CD8-positive, alpha-beta memory T cell (primary cell): ENCODE measurements around the gene SLC35G1. TPM values are rescaled to one million over a fixed set of nuclear protein-coding genes. Genes with fewer than 3 reads are reported as not detected.
A peak's percentile ranks its signal among the peaks of the same experiment; 100 is the strongest.

ENCODE experiments used
- CTCF ChIA-PET: fragments of 350-600 bp; sonication (Branson Sonifier 250); formaldehyde crosslinking; loops from one replicate; lab custom pipeline; 2021; ENCODE audit warnings: antibody characterized with exemption; lab: Charles Lee
- POLR2A ChIA-PET: fragments of 350-600 bp; sonication (Branson Sonifier 250); formaldehyde crosslinking; loops from one replicate; lab custom pipeline; 2021; ENCODE audit warnings: antibody characterized with exemption; lab: Charles Lee
- DNase-seq, 5 donors: peaks; one replicate each; pipeline versions ENCODE4 v3.0.0 to v3.0.0-alpha.2; 2020 to 2022; ENCODE audit warnings: mixed read lengths in 1 of 5
- H3K27ac ChIP-seq: one replicate; pipeline ENCODE4 v1.7.0; 2013; ENCODE audit warnings: low read depth, mild to moderate bottlenecking, low read length, moderate library complexity
- H3K27me3 ChIP-seq: 2 replicates; pipeline ENCODE4 v1.7.0; 2013; ENCODE audit warnings: low read length, mild to moderate bottlenecking; ENCODE audit not compliant: insufficient read depth, poor library complexity, severe bottlenecking
- H3K36me3 ChIP-seq: 2 replicates; pipeline ENCODE4 v1.7.0; 2013; ENCODE audit warnings: mild to moderate bottlenecking, low read length, moderate library complexity; ENCODE audit not compliant: insufficient read depth
- H3K4me1 ChIP-seq: 2 replicates; pipeline ENCODE4 v1.7.0; 2013; ENCODE audit warnings: mild to moderate bottlenecking, low read length, moderate library complexity; ENCODE audit not compliant: insufficient read depth
- H3K4me3 ChIP-seq: 2 replicates; pipeline ENCODE4 v1.7.0; 2013; ENCODE audit warnings: mild to moderate bottlenecking, low read length
- H3K9me3 ChIP-seq: 2 replicates; pipeline ENCODE4 v1.7.0; 2013; ENCODE audit warnings: mild to moderate bottlenecking, low read length
- H3K27ac Mint-ChIP-seq, 8 donors: one replicate each; pipeline ENCODE4 v1.8.0; 2020 to 2021; ENCODE audit warnings: mixed read lengths in 8 of 8, mild to moderate bottlenecking in 6 of 8, inconsistent platforms in 3 of 8, moderate library complexity in 3 of 8
- H3K27me3 Mint-ChIP-seq, 2 donors: one replicate each; pipeline ENCODE4 v1.8.0; 2020 to 2021; ENCODE audit warnings: mixed read lengths in 2 of 2, mild to moderate bottlenecking in 1 of 2, moderate library complexity in 1 of 2
- H3K36me3 Mint-ChIP-seq, 3 donors: one replicate each; pipeline ENCODE4 v1.8.0; 2020 to 2021; ENCODE audit warnings: mixed read lengths in 3 of 3, inconsistent platforms in 1 of 3, mild to moderate bottlenecking in 1 of 3
- H3K4me1 Mint-ChIP-seq, 3 donors: one replicate each; pipeline ENCODE4 v1.8.0; 2020 to 2021; ENCODE audit warnings: mixed read lengths in 3 of 3, inconsistent platforms in 1 of 3, mild to moderate bottlenecking in 1 of 3
- H3K4me3 Mint-ChIP-seq, 7 donors: one replicate each; pipeline ENCODE4 v1.8.0; 2020 to 2021; ENCODE audit warnings: mixed read lengths in 7 of 7, mild to moderate bottlenecking in 6 of 7, moderate library complexity in 4 of 7, inconsistent platforms in 2 of 7
- H3K9me3 Mint-ChIP-seq, 5 donors: one replicate each; pipeline ENCODE4 v1.8.0; 2020 to 2022; ENCODE audit warnings: mixed read lengths in 5 of 5, mild to moderate bottlenecking in 3 of 5, moderate library complexity in 2 of 5, inconsistent platforms in 1 of 5
- polyA plus RNA-seq: library from polyadenylated mRNA; unstranded; fragments of 300-500 nt; fragmentation: Illumina TruSeq; gene quantifications from one replicate; pipeline ENCODE4 v1.2.3, GENCODE V29; 2021
- total RNA-seq, 2 experiments: library from RNA; stranded (reverse); gene quantifications; one replicate each; pipeline ENCODE4 v1.2.3, GENCODE V29; 2021

SLC35G1 gene
- total and polyA plus RNA-seq, 3 experiments from 2014 or later = 2.4 to 4.7 (median 4.6) TPM

GRCh38 chr10:93916257-93917063 is 22.7 kb downstream of the SLC35G1 start:
- Mint-ChIP-seq H3K36me3 (peaks cover 0 to 7% (median 4%) of the 10 kb centered on the region in 3 donors), H3K27ac (no peak overlapping the region), H3K4me1 (no peaks in the 10 kb centered on the region), H3K9me3 (no peaks in the 10 kb centered on the region), H3K4me3 (no peak overlapping the region), H3K27me3 (no peaks in the 10 kb centered on the region)
- Histone ChIP-seq H3K27me3 (no peaks in the 10 kb centered on the region), H3K36me3 (no peaks in the 10 kb centered on the region), H3K27ac (no peak overlapping the region), H3K4me1 (no peaks in the 10 kb centered on the region), H3K4me3 (no peak overlapping the region), H3K9me3 (no peaks in the 10 kb centered on the region)
- DNase-seq = no peak
- ChIA-PET CTCF (interaction anchor here (0.7 kb wide), 1 partner anchor 12 kb away, joined by 3 read pairs; no protein-coding TSS in a partner anchor), POLR2A (no interaction called here)

GRCh38 chr10:93917064-93917391 is 23.2 kb downstream of the SLC35G1 start:
- Histone ChIP-seq H3K27ac (no peak overlapping the region), H3K36me3 (no peaks in the 10 kb centered on the region), H3K4me1 (no peaks in the 10 kb centered on the region), H3K27me3 (no peaks in the 10 kb centered on the region), H3K4me3 (no peak overlapping the region), H3K9me3 (no peaks in the 10 kb centered on the region)
- Mint-ChIP-seq H3K4me3 (no peak overlapping the region), H3K27me3 (no peaks in the 10 kb centered on the region), H3K36me3 (peaks cover 0 to 7% (median 2%) of the 10 kb centered on the region in 3 donors), H3K4me1 (no peaks in the 10 kb centered on the region), H3K27ac (no peak overlapping the region), H3K9me3 (no peaks in the 10 kb centered on the region)
- ChIA-PET POLR2A (no interaction called here), CTCF (interaction anchor here (0.7 kb wide), 1 partner anchor 13 kb away, joined by 3 read pairs; no protein-coding TSS in a partner anchor)
- DNase-seq = no peak

GRCh38 chr10:93917821-93918220 is 24.0 kb downstream of the SLC35G1 start:
- H3K9me3 ChIP-seq = no peaks in the 10 kb centered on the region
- CTCF ChIA-PET = no interaction called here
- no peaks in the 10 kb centered on the region for H3K9me3 Mint-ChIP-seq

GRCh38 chr10:93921338-93921737 is 27.6 kb downstream of the SLC35G1 start:
- no peaks in the 10 kb centered on the region for H3K27me3 Mint-ChIP-seq
- POLR2A ChIA-PET = no interaction called here
- H3K4me3 Mint-ChIP-seq = no peak overlapping the region
- peaks cover 0 to under 1% (median 0%) of the 10 kb centered on the region in 5 donors for H3K9me3 Mint-ChIP-seq
- Histone ChIP-seq H3K27ac (no peak overlapping the region), H3K27me3 (no peaks in the 10 kb centered on the region), H3K4me3 (no peak overlapping the region), H3K36me3 (no peaks in the 10 kb centered on the region), H3K9me3 (no peaks in the 10 kb centered on the region), H3K4me1 (no peaks in the 10 kb centered on the region)
- H3K36me3 Mint-ChIP-seq = peaks cover 2 to 5% (median 4%) of the 10 kb centered on the region in 3 donors
- CTCF ChIA-PET = interaction anchor here (1.1 to 1.5 kb wide), 3 partner anchors 27 to 367 kb away, joined by 3 to 4 read pairs (median 4); partner anchors contain the start of gene SLC35G1
- peak in 2 of 5 donors; percentile 3 for DNase-seq
- no peak overlapping the region for H3K27ac Mint-ChIP-seq
- H3K4me1 Mint-ChIP-seq = no peaks in the 10 kb centered on the region

More at GRCh38 chr10:93917821-93918220, 24.0 kb downstream of the SLC35G1 start:
- H3K27me3 Mint-ChIP-seq = no peaks in the 10 kb centered on the region
- Histone ChIP-seq H3K4me1 (no peaks in the 10 kb centered on the region), H3K27me3 (no peaks in the 10 kb centered on the region), H3K4me3 (no peak overlapping the region), H3K27ac (no peak overlapping the region), H3K36me3 (no peaks in the 10 kb centered on the region)
- no peaks in the 10 kb centered on the region for H3K4me1 Mint-ChIP-seq
- H3K4me3 Mint-ChIP-seq = no peak overlapping the region
- POLR2A ChIA-PET = no interaction called here
- DNase-seq = no peak
- H3K36me3 Mint-ChIP-seq = peaks cover 0 to 5% (median 2%) of the 10 kb centered on the region in 3 donors
- no peak overlapping the region for H3K27ac Mint-ChIP-seq

DNA sequence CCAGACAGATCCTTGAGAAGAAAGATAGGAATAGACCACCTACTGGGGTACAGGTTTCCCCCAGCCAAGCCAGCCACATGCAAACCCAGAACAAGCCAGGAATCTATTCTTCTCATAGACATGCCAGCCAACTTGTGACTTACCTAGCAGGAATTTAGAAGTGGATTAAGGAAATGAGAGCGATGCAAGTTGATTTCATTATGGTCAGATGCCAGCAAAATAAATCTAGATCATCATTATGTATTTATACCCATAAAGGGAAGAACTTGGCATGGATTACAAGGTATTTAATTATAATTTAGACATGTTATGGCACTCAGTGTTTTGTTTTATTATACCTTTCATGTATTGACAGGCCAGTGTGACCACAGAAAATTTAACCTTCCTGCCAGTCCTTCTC is 32.8 kb downstream of the SLC35G1 start:
- no peak overlapping the region for H3K4me3 ChIP-seq
- Mint-ChIP-seq H3K27ac (no peak overlapping the region), H3K36me3 (peaks cover 0 to 7% (median 4%) of the 10 kb centered on the region in 3 donors), H3K9me3 (peaks cover 5 to 20% (median 11%) of the 10 kb centered on the region in 5 donors), H3K4me1 (no peaks in the 10 kb centered on the region), H3K27me3 (peaks cover 0 to 1% of the 10 kb centered on the region in 2 donors), H3K4me3 (peak overlapping the region in 1 of 7 donors; percentile 69)
- no peaks in the 10 kb centered on the region for H3K36me3 ChIP-seq
- H3K27me3 ChIP-seq = no peaks in the 10 kb centered on the region
- ChIA-PET CTCF (no interaction called here), POLR2A (no interaction called here)
- no peaks in the 10 kb centered on the region for H3K4me1 ChIP-seq
- no peaks in the 10 kb centered on the region for H3K9me3 ChIP-seq
- no peak overlapping the region for H3K27ac ChIP-seq
- no peak for DNase-seq

DNA sequence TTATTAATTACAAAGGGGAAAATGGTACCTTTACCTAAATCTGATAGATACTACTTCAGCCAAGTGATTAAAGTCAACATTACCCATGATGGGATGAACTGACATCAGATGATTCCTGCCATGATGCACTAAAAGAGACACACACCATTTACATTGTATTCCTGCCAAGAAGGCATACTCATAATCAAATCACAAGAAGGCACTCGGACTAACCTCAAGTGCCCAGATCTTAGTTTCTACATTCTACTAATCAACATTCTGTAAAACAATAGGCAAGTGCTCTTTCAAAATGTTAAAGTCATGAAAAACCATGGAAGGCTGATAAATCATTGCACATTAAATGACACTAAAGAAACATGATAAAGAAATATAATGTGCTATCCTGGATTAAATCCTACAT is 44.4 kb downstream of the SLC35G1 start:
- Histone ChIP-seq H3K4me3 (no peak overlapping the region), H3K4me1 (no peaks in the 10 kb centered on the region), H3K9me3 (no peaks in the 10 kb centered on the region), H3K27me3 (no peaks in the 10 kb centered on the region), H3K36me3 (no peaks in the 10 kb centered on the region), H3K27ac (no peak overlapping the region)
- no peak for DNase-seq
- no peak overlapping the region for H3K4me3 Mint-ChIP-seq
- no peak overlapping the region for H3K27ac Mint-ChIP-seq
- ChIA-PET POLR2A (no interaction called here), CTCF (no interaction called here)
- H3K27me3 Mint-ChIP-seq = no peaks in the 10 kb centered on the region
- H3K9me3 Mint-ChIP-seq = peaks cover 0 to 9% (median 6%) of the 10 kb centered on the region in 5 donors
- no peaks in the 10 kb centered on the region for H3K4me1 Mint-ChIP-seq
- no peaks in the 10 kb centered on the region for H3K36me3 Mint-ChIP-seq

- no peak for DNase-seq
- Histone ChIP-seq H3K9me3 (no peaks in the 10 kb centered on the region), H3K27me3 (no peaks in the 10 kb centered on the region), H3K4me3 (no peak overlapping the region), H3K27ac (no peak overlapping the region), H3K4me1 (no peaks in the 10 kb centered on the region), H3K36me3 (no peaks in the 10 kb centered on the region)
- no peaks in the 10 kb centered on the region for H3K36me3 Mint-ChIP-seq
- CTCF ChIA-PET = no interaction called here
- no peak overlapping the region for H3K27ac Mint-ChIP-seq
- H3K4me3 Mint-ChIP-seq = no peak overlapping the region
- POLR2A ChIA-PET = no interaction called here
- no peaks in the 10 kb centered on the region for H3K27me3 Mint-ChIP-seq
- H3K9me3 Mint-ChIP-seq = peaks cover 0 to 4% (median 0%) of the 10 kb centered on the region in 5 donors
- no peaks in the 10 kb centered on the region for H3K4me1 Mint-ChIP-seq
Measured at GRCh38 chr10:93940881-93941280, 47.1 kb downstream of the SLC35G1 start.

DNA sequence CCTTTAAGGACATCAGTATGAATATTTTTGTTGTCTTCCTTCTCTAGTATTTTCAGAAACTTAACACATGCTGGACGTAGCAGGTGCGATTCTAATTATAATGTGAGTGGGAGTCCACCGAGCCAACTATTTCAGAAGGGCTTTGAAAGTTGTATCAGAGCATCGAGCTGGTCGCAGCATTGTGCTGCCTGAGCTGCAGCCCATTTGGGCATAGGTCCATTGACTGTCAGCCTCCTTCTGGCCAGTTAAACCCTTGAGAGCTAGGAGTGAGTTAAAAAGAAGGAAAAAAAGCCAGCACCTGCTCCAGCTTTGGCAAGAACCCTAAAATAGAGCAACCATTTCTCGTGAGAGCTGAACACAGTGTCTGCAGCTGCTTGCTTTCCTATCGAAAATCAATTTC is 47.8 kb downstream of the SLC35G1 start:
- Mint-ChIP-seq H3K36me3 (no peaks in the 10 kb centered on the region), H3K27me3 (peaks cover 0 to 1% of the 10 kb centered on the region in 2 donors), H3K4me3 (no peak overlapping the region), H3K27ac (no peak overlapping the region), H3K9me3 (peaks cover 0 to 4% (median 0%) of the 10 kb centered on the region in 5 donors), H3K4me1 (no peaks in the 10 kb centered on the region)
- ChIA-PET CTCF (no interaction called here), POLR2A (no interaction called here)
- Histone ChIP-seq H3K9me3 (no peaks in the 10 kb centered on the region), H3K4me3 (no peak overlapping the region), H3K36me3 (no peaks in the 10 kb centered on the region), H3K27ac (no peak overlapping the region), H3K27me3 (no peaks in the 10 kb centered on the region), H3K4me1 (no peaks in the 10 kb centered on the region)
- no peak for DNase-seq
